ENCODE results near the gene ARHGAP42. TPM values are rescaled to one million over a fixed set of nuclear protein-coding genes. Genes with fewer than 3 reads are reported as not detected.

ARHGAP42 gene
- total RNA-seq, 1 experiment from 2014 or later = 7.1 TPM

DNA sequence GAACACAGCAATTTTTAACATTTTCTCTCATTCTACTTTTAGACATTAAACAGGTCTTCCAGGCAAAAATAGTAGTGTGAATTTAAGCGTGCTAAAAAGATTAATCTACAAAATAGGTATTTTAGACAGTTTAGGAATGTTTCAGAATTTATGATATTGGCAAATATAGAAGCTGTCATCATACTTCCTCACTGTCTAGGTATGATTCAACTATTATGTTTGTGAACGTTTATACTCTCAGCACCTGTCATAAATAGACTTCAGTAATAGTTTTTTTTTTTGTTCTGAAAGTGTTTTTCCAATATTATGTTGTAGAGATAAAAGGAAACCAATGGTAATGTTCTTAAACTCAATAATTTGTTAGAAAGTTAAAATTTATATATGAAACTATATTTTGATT lies 103.0 kb downstream of the ARHGAP42 start:
- ATAC-seq = no peak

DNA sequence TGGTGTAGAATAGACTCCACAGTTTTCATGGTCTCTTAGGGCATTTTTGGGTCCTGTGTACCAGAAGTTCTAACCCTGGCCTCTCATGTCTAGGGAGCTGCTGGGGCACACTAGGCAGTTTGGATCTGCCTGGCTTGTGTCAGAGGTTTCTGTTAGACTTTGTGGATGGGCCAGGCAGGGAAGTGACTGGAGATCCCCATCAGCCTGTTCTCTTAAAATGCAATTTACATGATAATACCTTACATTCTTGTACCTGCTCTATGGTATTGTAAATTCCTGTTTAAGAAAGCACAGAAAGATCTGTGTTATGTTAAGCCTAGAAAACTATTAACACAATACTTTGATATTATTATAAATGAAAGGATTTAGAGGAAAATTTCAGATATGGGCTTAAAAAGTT lies 104.0 kb downstream of the ARHGAP42 start:
- Histone ChIP-seq H3K9me3 (ENCODE audit: control insufficient read depth, insufficient read depth, low read depth, low read length) (no peaks in the 10 kb centered on the region), H3K27ac (ENCODE audit: low read length) (no peak overlapping the region), H3K27me3 (ENCODE audit: control insufficient read depth, insufficient read depth, low read length) (no peaks in the 10 kb centered on the region), H3K4me1 (ENCODE audit: control insufficient read depth, insufficient read depth, low read length) (no peaks in the 10 kb centered on the region), H3K36me3 (ENCODE audit: control insufficient read depth, insufficient read depth, low read length) (no peaks in the 10 kb centered on the region), H3K4me3 (ENCODE audit: low read depth in 2 of 2, low read length in 2 of 2) (no peak overlapping the region)
- CTCF ChIA-PET = no interaction called here
- POLR2A ChIA-PET = no interaction called here
- ATAC-seq (no peak), DNase-seq (ENCODE audit: low read depth, low spot score) (no peak)
- BruUV-seq (replicated peaks) = no TSS peak
- intact Hi-C loops (cut with micrococcal nuclease; ENCODE audit: unreplicated experiment) = no loop called here
- no peak for TF ChIP-seq POLR2AphosphoS5 (IDR thresholded peaks at IDR 0.05; ENCODE audit: low read depth, low read length)
- no peak for TF ChIP-seq SIN3A (IDR thresholded peaks at IDR 0.05; ENCODE audit: borderline replicate concordance, insufficient read depth, low read depth, low read length)
- no peak for TF ChIP-seq TCF7L2 (IDR thresholded peaks at IDR 0.05; ENCODE audit: low read depth, low read length)
- TF ChIP-seq, protein P1, sequence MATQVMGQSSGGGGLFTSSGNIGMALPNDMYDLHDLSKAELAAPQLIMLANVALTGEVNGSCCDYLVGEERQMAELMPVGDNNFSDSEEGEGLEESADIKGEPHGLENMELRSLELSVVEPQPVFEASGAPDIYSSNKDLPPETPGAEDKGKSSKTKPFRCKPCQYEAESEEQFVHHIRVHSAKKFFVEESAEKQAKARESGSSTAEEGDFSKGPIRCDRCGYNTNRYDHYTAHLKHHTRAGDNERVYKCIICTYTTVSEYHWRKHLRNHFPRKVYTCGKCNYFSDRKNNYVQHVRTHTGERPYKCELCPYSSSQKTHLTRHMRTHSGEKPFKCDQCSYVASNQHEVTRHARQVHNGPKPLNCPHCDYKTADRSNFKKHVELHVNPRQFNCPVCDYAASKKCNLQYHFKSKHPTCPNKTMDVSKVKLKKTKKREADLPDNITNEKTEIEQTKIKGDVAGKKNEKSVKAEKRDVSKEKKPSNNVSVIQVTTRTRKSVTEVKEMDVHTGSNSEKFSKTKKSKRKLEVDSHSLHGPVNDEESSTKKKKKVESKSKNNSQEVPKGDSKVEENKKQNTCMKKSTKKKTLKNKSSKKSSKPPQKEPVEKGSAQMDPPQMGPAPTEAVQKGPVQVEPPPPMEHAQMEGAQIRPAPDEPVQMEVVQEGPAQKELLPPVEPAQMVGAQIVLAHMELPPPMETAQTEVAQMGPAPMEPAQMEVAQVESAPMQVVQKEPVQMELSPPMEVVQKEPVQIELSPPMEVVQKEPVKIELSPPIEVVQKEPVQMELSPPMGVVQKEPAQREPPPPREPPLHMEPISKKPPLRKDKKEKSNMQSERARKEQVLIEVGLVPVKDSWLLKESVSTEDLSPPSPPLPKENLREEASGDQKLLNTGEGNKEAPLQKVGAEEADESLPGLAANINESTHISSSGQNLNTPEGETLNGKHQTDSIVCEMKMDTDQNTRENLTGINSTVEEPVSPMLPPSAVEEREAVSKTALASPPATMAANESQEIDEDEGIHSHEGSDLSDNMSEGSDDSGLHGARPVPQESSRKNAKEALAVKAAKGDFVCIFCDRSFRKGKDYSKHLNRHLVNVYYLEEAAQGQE (IDR thresholded peaks at IDR 0.05; ENCODE audit: insufficient read depth in 1 of 2, low read depth in 2 of 2, low read length in 1 of 2) = no peak
- TF ChIP-seq, protein P2, sequence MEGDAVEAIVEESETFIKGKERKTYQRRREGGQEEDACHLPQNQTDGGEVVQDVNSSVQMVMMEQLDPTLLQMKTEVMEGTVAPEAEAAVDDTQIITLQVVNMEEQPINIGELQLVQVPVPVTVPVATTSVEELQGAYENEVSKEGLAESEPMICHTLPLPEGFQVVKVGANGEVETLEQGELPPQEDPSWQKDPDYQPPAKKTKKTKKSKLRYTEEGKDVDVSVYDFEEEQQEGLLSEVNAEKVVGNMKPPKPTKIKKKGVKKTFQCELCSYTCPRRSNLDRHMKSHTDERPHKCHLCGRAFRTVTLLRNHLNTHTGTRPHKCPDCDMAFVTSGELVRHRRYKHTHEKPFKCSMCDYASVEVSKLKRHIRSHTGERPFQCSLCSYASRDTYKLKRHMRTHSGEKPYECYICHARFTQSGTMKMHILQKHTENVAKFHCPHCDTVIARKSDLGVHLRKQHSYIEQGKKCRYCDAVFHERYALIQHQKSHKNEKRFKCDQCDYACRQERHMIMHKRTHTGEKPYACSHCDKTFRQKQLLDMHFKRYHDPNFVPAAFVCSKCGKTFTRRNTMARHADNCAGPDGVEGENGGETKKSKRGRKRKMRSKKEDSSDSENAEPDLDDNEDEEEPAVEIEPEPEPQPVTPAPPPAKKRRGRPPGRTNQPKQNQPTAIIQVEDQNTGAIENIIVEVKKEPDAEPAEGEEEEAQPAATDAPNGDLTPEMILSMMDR (IDR thresholded peaks at IDR 0.05) = no peak
- in situ Hi-C loops (cut with HindIII; ENCODE audit: low pct_unique_long_range_greater_than_20kb, low sequenced_read_pairs) = no loop called here

More for the DNA sequence above, 103.0 kb downstream of the ARHGAP42 start:
- POLR2A ChIA-PET = no interaction called here
- CTCF ChIA-PET = no interaction called here
- Histone ChIP-seq H3K27me3 (ENCODE audit: control insufficient read depth, insufficient read depth, low read length) (no peaks in the 10 kb centered on the region), H3K36me3 (ENCODE audit: control insufficient read depth, insufficient read depth, low read length) (no peaks in the 10 kb centered on the region), H3K4me1 (ENCODE audit: control insufficient read depth, insufficient read depth, low read length) (no peaks in the 10 kb centered on the region), H3K27ac (ENCODE audit: low read length) (no peak overlapping the region), H3K4me3 (ENCODE audit: low read depth in 2 of 2, low read length in 2 of 2) (no peak overlapping the region), H3K9me3 (ENCODE audit: control insufficient read depth, insufficient read depth, low read depth, low read length) (no peaks in the 10 kb centered on the region)
- in situ Hi-C loops (cut with HindIII; ENCODE audit: low pct_unique_long_range_greater_than_20kb, low sequenced_read_pairs) (no loop called here), intact Hi-C loops (cut with micrococcal nuclease; ENCODE audit: unreplicated experiment) (no loop called here)
- no TSS peak for BruUV-seq (replicated peaks)
- TF ChIP-seq, protein P2 (IDR thresholded peaks at IDR 0.05) = no peak
- no peak for DNase-seq (ENCODE audit: low read depth, low spot score)

DNA sequence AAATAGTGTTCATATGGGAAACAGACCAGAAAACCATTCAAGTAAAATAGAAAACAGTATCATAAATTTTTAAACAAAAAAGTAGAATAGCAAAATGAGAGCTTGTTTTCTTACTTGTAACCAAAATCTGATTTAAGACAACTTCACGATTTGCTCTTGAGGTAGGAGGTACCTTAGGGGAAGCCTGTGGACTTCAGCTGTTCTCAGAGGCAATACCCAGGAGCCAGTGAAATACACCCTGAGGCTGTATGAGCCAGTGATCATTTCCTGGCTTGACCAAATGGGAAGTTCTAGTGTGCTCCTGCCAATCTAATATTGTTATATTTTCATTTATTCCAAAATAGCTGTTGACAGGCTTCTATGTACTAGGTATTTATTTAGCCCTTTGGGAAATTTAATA lies 104.8 kb downstream of the ARHGAP42 start:
- ChIA-PET POLR2A (no interaction called here), CTCF (no interaction called here)
- no TSS peak for BruUV-seq (replicated peaks)
- Histone ChIP-seq H3K27me3 (ENCODE audit: control insufficient read depth, insufficient read depth, low read length) (no peaks in the 10 kb centered on the region), H3K4me3 (ENCODE audit: low read depth in 2 of 2, low read length in 2 of 2) (no peak overlapping the region), H3K36me3 (ENCODE audit: control insufficient read depth, insufficient read depth, low read length) (no peaks in the 10 kb centered on the region), H3K4me1 (ENCODE audit: control insufficient read depth, insufficient read depth, low read length) (no peaks in the 10 kb centered on the region), H3K27ac (ENCODE audit: low read length) (no peak overlapping the region), H3K9me3 (ENCODE audit: control insufficient read depth, insufficient read depth, low read depth, low read length) (no peaks in the 10 kb centered on the region)
- intact Hi-C loops (cut with micrococcal nuclease; ENCODE audit: unreplicated experiment) (no loop called here), in situ Hi-C loops (cut with HindIII; ENCODE audit: low pct_unique_long_range_greater_than_20kb, low sequenced_read_pairs) (no loop called here)
- no peak for TF ChIP-seq POLR2AphosphoS5 (IDR thresholded peaks at IDR 0.05; ENCODE audit: low read depth, low read length)
- TF ChIP-seq SIN3A (IDR thresholded peaks at IDR 0.05; ENCODE audit: borderline replicate concordance, insufficient read depth, low read depth, low read length) = no peak
- TF ChIP-seq, protein P2 (IDR thresholded peaks at IDR 0.05) = no peak
- no peak for TF ChIP-seq TCF7L2 (IDR thresholded peaks at IDR 0.05; ENCODE audit: low read depth, low read length)
- TF ChIP-seq, protein P1 (IDR thresholded peaks at IDR 0.05; ENCODE audit: insufficient read depth in 1 of 2, low read depth in 2 of 2, low read length in 1 of 2) = no peak
- DNase-seq (ENCODE audit: low read depth, low spot score) = no peak
- ATAC-seq = no peak

All from Panc1 (cell line).